ENCODE measurements around the gene HES4. TPM values are rescaled to one million over a fixed set of nuclear protein-coding genes. Genes with fewer than 3 reads are reported as not detected.
A peak's percentile ranks its signal among the peaks of the same experiment; 100 is the strongest.

The HES4 gene
- total and polyA plus RNA-seq, 10 of the 15 experiments (the other 5 are each of a cell fraction or from before 2014, with no cell fraction given) = 0.44 to 1.7 (median 0.85) TPM; not detected in 5

DNA sequence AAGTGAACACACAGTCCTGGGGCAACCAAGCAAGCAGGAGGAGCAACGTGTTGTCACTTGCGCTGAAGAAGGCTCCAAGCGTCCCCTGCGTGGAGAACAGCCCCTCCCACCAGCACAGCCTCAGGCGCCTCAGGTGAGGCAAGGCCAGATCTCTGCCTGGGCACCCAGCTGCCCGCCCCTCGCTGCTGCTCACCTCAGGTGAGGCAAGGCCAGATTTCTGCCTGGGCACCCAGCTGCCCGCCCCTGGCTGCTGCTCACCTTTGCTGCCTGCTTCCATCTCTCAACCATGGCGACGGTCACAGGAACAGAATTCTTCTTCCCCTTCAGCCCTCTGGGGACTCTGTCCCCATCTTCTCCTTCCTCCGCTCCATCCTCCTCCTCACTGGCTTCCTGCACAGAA is 43.3 kb downstream of the HES4 start:
- intact Hi-C loops (cut with micrococcal nuclease; ENCODE audit: unreplicated experiment) (no loop called here), in situ Hi-C loops (cut with MboI) (no loop called here)
- ChIA-PET SMC1A (ENCODE audit: uncharacterized antibody, unreplicated experiment) (no interaction called here), RAD21 (ENCODE audit: unreplicated experiment) (no interaction called here), POLR2A (no interaction called here), CTCF (interaction anchor here (0.6 kb wide), 1 partner anchor 88 kb away, joined by 3 read pairs; no protein-coding TSS in a partner anchor)
- no peaks in the 10 kb centered on the region for H3K27me3 ChIP-seq (replicated peaks in 1 of 2; ENCODE audit: control insufficient read depth in 2 of 2, insufficient read depth in 2 of 2, low read length in 1 of 2)
- H3K4me3 ChIP-seq = no peak overlapping the region
- FAIRE-seq (no peak), DNase-seq (ENCODE audit: low read depth, low spot score) (no peak), ATAC-seq (no peak)
- H3K9me3 ChIP-seq (replicated peaks; ENCODE audit: control insufficient read depth, insufficient read depth, low read length) = no peaks in the 10 kb centered on the region
- H3K79me2 ChIP-seq (ENCODE audit: control insufficient read depth, insufficient read depth, low read length) = peaks cover 20% of the 10 kb centered on the region
- TF ChIP-seq RFX5 (IDR thresholded peaks at IDR 0.05; ENCODE audit: low read depth, low read length) (no peak), ZNF207 (IDR thresholded peaks at IDR 0.05; ENCODE audit: borderline replicate concordance) (no peak), ASH2L (IDR thresholded peaks at IDR 0.05; ENCODE audit: borderline replicate concordance, low read depth) (no peak), CHD1 (IDR thresholded peaks at IDR 0.05; ENCODE audit: low read depth, low read length) (no peak)
- TF ChIP-seq, protein P1, sequence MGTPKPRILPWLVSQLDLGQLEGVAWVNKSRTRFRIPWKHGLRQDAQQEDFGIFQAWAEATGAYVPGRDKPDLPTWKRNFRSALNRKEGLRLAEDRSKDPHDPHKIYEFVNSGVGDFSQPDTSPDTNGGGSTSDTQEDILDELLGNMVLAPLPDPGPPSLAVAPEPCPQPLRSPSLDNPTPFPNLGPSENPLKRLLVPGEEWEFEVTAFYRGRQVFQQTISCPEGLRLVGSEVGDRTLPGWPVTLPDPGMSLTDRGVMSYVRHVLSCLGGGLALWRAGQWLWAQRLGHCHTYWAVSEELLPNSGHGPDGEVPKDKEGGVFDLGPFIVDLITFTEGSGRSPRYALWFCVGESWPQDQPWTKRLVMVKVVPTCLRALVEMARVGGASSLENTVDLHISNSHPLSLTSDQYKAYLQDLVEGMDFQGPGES (IDR thresholded peaks at IDR 0.05) = no peak
- no TSS peak for BruUV-seq (replicated peaks)
- WGBS (ENCODE audit: insufficient coverage, insufficient replicate concordance, low lambda C conversion rate, missing lambda C conversion rate) = 98% methylated on average over 11 of the region's 11 CpGs
- H2AFZ ChIP-seq (ENCODE audit: control insufficient read depth, low read depth, low read length) = no peak overlapping the region
- H4K20me1 ChIP-seq (ENCODE audit: control insufficient read depth, insufficient read depth) = no peaks in the 10 kb centered on the region
- peaks cover 13 to 36% of the 10 kb centered on the region in 2 experiments; a peak in 3 of 4 replicates for H3K36me3 ChIP-seq (ENCODE audit: control insufficient read depth in 2 of 2, insufficient read depth in 2 of 2, low read length in 1 of 2)
- H3K4me2 ChIP-seq (ENCODE audit: control insufficient read depth, insufficient read depth) = no peak overlapping the region
- H3K27ac ChIP-seq (ENCODE audit: control insufficient read depth, insufficient read depth) = no peak overlapping the region
- H3K4me1 ChIP-seq (ENCODE audit: control insufficient read depth, insufficient read depth, low read length) = peaks cover 16% of the 10 kb centered on the region
- no peak overlapping the region for H3K9ac ChIP-seq (ENCODE audit: control insufficient read depth, insufficient read depth, low read length)

DNA sequence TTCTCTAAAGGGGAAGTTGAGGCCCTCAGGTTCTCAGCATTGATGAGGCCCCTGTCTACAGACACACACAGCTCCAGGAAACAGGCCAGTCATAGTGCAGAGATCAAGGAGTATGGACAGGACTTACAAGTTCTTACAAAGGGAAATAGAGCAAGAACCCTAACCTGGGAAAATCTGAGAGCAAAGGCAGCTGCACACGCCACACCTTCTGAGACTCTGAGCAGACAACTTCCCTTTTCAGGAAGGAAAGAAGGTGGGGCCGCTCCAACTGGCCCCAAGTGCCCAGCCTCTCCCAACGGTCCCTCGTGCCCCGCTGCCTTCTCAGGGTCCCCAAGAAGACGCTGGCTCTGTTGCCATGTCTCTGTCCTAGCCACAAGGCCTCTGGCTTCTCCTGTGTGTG is 44.4 kb downstream of the HES4 start:
- in situ Hi-C loops (cut with MboI) (no loop called here), intact Hi-C loops (cut with micrococcal nuclease; ENCODE audit: unreplicated experiment) (no loop called here)
- ChIA-PET POLR2A (no interaction called here), RAD21 (ENCODE audit: unreplicated experiment) (no interaction called here), SMC1A (ENCODE audit: uncharacterized antibody, unreplicated experiment) (no interaction called here), CTCF (no interaction called here)
- H3K4me2 ChIP-seq (ENCODE audit: control insufficient read depth, insufficient read depth) = no peak overlapping the region
- peaks cover 10% of the 10 kb centered on the region for H3K4me1 ChIP-seq (ENCODE audit: control insufficient read depth, insufficient read depth, low read length)
- DNase-seq (ENCODE audit: low read depth, low spot score) (no peak), FAIRE-seq (no peak), ATAC-seq (no peak)
- H3K27ac ChIP-seq (ENCODE audit: control insufficient read depth, insufficient read depth) = no peak overlapping the region
- H3K9ac ChIP-seq (ENCODE audit: control insufficient read depth, insufficient read depth, low read length) = no peak overlapping the region
- H4K20me1 ChIP-seq (ENCODE audit: control insufficient read depth, insufficient read depth) = 0 out of 2 replicates have a peak, but pooled peaks cover under 1% of the 10 kb centered on the region
- H3K36me3 ChIP-seq (ENCODE audit: control insufficient read depth in 2 of 2, insufficient read depth in 2 of 2, low read length in 1 of 2) = peaks cover 14 to 45% of the 10 kb centered on the region in 2 experiments; a peak in 3 of 4 replicates
- H3K79me2 ChIP-seq (ENCODE audit: control insufficient read depth, insufficient read depth, low read length) = peaks cover 20% of the 10 kb centered on the region
- no peaks in the 10 kb centered on the region for H3K9me3 ChIP-seq (replicated peaks; ENCODE audit: control insufficient read depth, insufficient read depth, low read length)
- no peak overlapping the region for H2AFZ ChIP-seq (ENCODE audit: control insufficient read depth, low read depth, low read length)
- BruUV-seq (replicated peaks) = TSS peak; percentile 28
- WGBS (ENCODE audit: insufficient coverage, insufficient replicate concordance, low lambda C conversion rate, missing lambda C conversion rate) = 34% methylated on average over 6 of the region's 6 CpGs
- no peaks in the 10 kb centered on the region for H3K27me3 ChIP-seq (replicated peaks in 1 of 2; ENCODE audit: control insufficient read depth in 2 of 2, insufficient read depth in 2 of 2, low read length in 1 of 2)
- H3K4me3 ChIP-seq = no peak overlapping the region
- TF ChIP-seq CBX3 (IDR thresholded peaks at IDR 0.05; ENCODE audit: borderline replicate concordance, low read depth) (no peak), CHD2 (IDR thresholded peaks at IDR 0.05; ENCODE audit: borderline replicate concordance, low read depth, low read length) (no peak), ESRRA (IDR thresholded peaks at IDR 0.05; ENCODE audit: low read length) (no peak), STAT3 (IDR thresholded peaks at IDR 0.05; ENCODE audit: low read depth, low read length) (no peak), NFIC (IDR thresholded peaks at IDR 0.05; ENCODE audit: low read depth, low read length) (no peak), ASH2L (IDR thresholded peaks at IDR 0.05; ENCODE audit: borderline replicate concordance, low read depth) (no peak)
- TF ChIP-seq, protein P2, sequence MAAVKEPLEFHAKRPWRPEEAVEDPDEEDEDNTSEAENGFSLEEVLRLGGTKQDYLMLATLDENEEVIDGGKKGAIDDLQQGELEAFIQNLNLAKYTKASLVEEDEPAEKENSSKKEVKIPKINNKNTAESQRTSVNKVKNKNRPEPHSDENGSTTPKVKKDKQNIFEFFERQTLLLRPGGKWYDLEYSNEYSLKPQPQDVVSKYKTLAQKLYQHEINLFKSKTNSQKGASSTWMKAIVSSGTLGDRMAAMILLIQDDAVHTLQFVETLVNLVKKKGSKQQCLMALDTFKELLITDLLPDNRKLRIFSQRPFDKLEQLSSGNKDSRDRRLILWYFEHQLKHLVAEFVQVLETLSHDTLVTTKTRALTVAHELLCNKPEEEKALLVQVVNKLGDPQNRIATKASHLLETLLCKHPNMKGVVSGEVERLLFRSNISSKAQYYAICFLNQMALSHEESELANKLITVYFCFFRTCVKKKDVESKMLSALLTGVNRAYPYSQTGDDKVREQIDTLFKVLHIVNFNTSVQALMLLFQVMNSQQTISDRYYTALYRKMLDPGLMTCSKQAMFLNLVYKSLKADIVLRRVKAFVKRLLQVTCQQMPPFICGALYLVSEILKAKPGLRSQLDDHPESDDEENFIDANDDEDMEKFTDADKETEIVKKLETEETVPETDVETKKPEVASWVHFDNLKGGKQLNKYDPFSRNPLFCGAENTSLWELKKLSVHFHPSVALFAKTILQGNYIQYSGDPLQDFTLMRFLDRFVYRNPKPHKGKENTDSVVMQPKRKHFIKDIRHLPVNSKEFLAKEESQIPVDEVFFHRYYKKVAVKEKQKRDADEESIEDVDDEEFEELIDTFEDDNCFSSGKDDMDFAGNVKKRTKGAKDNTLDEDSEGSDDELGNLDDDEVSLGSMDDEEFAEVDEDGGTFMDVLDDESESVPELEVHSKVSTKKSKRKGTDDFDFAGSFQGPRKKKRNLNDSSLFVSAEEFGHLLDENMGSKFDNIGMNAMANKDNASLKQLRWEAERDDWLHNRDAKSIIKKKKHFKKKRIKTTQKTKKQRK (IDR thresholded peaks at IDR 0.05; ENCODE audit: low read depth, low read length) = no peak
- TF ChIP-seq, protein P3, sequence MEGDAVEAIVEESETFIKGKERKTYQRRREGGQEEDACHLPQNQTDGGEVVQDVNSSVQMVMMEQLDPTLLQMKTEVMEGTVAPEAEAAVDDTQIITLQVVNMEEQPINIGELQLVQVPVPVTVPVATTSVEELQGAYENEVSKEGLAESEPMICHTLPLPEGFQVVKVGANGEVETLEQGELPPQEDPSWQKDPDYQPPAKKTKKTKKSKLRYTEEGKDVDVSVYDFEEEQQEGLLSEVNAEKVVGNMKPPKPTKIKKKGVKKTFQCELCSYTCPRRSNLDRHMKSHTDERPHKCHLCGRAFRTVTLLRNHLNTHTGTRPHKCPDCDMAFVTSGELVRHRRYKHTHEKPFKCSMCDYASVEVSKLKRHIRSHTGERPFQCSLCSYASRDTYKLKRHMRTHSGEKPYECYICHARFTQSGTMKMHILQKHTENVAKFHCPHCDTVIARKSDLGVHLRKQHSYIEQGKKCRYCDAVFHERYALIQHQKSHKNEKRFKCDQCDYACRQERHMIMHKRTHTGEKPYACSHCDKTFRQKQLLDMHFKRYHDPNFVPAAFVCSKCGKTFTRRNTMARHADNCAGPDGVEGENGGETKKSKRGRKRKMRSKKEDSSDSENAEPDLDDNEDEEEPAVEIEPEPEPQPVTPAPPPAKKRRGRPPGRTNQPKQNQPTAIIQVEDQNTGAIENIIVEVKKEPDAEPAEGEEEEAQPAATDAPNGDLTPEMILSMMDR (IDR thresholded peaks at IDR 0.05 in 2 of 3, conservative IDR thresholded peaks at IDR 0.05 in 1 of 3; ENCODE audit: control insufficient read depth in 2 of 3, extremely low read depth in 1 of 3, insufficient read depth in 1 of 3, low read depth in 3 of 3, low read length in 3 of 3) = no peak

Data from GM12878 (cell line).